ENCODE measurements around the gene LTC4S.

DNA sequence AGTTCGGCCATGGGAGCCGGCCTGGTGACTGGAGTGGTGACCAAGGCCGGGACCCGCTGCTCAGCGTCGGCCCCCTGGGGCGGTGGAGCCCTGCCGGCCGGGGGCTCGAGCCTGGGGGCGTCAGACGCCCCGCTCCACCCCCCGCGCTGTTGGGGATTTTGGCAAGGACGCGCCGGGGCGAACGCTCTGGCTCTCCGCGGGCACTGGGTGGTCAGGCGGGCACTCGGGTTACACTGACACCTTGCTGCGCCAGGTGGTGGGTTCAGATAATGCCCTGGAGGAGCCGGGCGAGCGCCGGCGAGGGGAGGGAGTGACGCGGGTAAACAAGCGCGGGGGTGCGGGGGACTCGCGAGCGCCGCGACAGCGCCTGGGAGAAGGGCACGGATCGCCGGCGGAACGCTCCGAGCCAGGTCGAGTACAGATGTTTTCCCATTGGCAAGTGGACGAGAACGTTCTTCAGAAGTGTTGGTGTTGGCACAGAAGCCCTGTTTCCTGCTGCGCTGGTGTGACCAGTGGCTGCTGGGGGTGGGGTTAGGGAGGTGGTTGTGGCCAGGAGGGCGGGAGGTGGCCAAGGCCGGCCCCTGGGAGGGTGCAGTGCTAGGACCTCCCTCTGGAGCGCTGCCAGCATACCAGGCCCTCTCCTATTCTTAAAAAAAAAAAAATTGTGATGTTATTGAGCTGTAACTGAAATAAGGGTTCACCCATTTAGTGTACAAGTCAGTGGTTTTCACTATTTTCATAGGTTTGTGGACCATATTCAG is 27.7 kb downstream of the LTC4S start:
- TF ChIP-seq, protein P1, sequence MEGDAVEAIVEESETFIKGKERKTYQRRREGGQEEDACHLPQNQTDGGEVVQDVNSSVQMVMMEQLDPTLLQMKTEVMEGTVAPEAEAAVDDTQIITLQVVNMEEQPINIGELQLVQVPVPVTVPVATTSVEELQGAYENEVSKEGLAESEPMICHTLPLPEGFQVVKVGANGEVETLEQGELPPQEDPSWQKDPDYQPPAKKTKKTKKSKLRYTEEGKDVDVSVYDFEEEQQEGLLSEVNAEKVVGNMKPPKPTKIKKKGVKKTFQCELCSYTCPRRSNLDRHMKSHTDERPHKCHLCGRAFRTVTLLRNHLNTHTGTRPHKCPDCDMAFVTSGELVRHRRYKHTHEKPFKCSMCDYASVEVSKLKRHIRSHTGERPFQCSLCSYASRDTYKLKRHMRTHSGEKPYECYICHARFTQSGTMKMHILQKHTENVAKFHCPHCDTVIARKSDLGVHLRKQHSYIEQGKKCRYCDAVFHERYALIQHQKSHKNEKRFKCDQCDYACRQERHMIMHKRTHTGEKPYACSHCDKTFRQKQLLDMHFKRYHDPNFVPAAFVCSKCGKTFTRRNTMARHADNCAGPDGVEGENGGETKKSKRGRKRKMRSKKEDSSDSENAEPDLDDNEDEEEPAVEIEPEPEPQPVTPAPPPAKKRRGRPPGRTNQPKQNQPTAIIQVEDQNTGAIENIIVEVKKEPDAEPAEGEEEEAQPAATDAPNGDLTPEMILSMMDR (IDR thresholded peaks at IDR 0.05; ENCODE audit: borderline replicate concordance, extremely low read depth, low read length, poor library complexity, severe bottlenecking) = no peak
- no peak for TF ChIP-seq EZH2 (IDR thresholded peaks at IDR 0.05; ENCODE audit: borderline replicate concordance, low read depth, low read length, severe bottlenecking)
